Retinal pigment epithelial cell (primary cell): Measurements from ENCODE around the gene TNFRSF13B.
"Not testable (repeated sequence)": the region's sequence is repeated elsewhere in the genome, so short reads cannot be mapped to it uniquely, and the experiment has no call there.

Experiments
- DNase-seq: peaks from one replicate; pipeline ENCODE4 v3.0.0-alpha.2; 2010; ENCODE audit warnings: low read depth
- H3K4me3 ChIP-seq: 2 replicates; pipeline ENCODE4 v1.5.1; 2011; ENCODE audit warnings: mild to moderate bottlenecking, low read length, control low read depth, moderate library complexity
- TF ChIP-seq, protein P1 (sequence below): conservative IDR thresholded peaks from 2 replicates; pipeline ENCODE4 v1.5.1; 2011; ENCODE audit warnings: low read depth, low read length, control low read depth, inconsistent platforms

TNFRSF13B gene

DNA sequence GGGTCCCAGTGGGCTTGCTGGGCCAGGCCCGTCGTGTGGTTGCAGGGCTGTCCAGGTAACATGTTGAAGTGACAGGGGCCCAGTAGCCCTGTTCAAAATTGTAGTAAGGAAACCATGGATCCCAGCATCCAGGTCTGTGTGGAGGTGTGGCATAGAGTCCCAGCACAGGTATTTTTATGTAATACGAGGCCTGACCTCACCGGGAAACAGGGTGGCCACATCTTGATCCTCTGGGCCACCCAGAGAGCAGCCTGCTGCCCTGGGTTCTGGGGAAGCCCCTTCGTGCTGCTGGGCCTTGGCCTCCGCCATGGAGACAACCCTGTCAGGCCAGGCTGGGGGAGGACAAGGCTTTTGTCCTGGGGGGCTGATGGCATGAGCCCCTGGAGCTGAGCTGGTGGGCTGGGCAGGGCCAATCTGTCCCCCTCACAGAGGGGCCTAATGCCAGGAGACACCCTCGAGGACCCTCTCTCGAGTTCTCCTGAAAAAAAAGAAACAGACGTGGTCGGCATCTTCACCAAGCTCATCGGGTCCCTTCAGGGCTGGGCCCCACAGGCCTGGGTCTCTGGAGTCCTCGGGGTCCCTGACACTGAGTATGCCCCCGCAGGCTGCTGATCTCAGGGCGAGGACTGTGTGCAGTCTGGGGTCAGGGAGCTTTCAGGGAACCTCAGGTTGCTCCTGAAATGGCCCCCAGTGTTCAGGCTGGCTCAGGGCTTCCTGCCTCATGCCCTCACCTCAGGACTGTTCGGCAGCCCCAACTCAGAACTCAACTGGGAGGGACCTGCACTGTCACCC is 47.8 kb downstream of the TNFRSF13B start:
- no peak for DNase-seq
- no peak overlapping the region for H3K4me3 ChIP-seq
- TF ChIP-seq, protein P1, sequence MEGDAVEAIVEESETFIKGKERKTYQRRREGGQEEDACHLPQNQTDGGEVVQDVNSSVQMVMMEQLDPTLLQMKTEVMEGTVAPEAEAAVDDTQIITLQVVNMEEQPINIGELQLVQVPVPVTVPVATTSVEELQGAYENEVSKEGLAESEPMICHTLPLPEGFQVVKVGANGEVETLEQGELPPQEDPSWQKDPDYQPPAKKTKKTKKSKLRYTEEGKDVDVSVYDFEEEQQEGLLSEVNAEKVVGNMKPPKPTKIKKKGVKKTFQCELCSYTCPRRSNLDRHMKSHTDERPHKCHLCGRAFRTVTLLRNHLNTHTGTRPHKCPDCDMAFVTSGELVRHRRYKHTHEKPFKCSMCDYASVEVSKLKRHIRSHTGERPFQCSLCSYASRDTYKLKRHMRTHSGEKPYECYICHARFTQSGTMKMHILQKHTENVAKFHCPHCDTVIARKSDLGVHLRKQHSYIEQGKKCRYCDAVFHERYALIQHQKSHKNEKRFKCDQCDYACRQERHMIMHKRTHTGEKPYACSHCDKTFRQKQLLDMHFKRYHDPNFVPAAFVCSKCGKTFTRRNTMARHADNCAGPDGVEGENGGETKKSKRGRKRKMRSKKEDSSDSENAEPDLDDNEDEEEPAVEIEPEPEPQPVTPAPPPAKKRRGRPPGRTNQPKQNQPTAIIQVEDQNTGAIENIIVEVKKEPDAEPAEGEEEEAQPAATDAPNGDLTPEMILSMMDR, result no peak

DNA sequence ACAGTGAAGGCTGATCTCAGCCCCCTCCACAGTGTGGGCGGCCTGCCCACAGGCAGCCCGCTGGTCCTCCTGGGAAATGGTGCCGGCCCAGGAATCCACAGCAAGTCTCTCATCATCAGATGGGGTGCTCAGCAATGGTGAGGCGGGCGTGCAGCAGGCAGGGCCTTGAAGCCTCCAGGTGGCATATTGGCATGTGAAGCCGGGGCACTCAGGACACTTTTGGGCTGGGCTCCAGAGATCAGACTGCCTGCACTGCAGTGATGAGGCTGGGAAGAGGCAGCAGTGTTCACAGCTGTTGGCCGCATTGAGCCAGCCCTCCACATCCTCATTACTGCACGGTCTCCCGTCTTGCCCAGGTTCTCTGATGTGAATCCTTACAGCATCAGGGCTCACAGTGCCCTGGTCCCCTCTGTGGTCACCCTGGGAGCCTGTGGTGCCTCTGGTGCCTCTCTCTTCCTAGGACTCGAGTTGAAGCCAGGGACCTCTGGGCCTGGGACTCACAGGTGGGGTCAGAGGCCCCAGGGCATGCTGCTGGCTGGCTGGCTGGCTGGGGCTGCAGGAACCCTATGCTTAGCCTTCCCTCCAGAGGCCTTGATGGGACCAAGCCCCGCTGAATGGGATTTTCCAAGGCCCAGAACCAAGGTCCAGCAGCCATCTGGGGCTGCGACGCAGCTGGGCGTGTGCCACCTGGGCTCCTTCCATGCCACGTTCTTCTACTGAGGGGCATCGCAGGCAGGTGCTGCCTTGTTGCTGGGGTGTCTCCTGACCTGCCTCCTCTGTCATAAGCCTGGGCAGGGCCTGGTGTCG is 48.6 kb downstream of the TNFRSF13B start:
- no peak overlapping the region for H3K4me3 ChIP-seq
- DNase-seq, result no peak
- TF ChIP-seq, protein P1, result no peak

DNA sequence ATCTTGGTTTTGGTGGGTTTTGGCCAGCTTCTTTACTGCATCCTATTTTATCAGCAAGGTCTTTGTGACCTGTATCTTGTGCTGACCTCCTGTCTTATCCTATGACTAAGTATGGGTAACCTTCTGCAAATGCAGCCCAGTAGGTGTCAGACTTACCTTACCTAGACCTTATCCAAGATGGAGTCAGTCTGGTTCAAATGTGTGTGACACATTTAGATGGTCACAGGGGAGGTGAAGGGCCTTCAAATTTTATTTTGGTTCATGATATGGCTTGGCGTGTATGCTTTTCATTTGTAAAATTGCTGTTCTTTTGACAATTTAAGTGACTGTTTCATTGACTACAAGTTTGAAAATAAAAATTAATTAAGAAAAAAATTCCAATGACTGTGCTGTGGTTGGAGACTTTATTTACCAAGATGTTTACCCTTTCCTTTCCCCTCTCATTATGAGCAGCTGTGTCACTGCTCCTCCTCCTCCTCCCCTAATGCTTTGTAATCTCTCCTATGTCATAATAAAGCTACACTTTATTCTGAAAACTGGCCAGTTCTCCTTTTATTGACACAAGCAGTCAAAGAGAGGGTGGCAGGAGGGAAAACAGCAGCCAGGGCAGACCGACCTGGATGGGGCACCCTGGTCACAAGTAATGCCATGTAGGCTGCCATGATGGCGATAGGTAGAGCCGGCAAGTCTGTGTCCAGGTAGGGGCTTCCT is 49.4 kb downstream of the TNFRSF13B start:
- TF ChIP-seq, protein P1, result peak; percentile 24
- DNase-seq, result no peak
- no peak overlapping the region for H3K4me3 ChIP-seq

DNA sequence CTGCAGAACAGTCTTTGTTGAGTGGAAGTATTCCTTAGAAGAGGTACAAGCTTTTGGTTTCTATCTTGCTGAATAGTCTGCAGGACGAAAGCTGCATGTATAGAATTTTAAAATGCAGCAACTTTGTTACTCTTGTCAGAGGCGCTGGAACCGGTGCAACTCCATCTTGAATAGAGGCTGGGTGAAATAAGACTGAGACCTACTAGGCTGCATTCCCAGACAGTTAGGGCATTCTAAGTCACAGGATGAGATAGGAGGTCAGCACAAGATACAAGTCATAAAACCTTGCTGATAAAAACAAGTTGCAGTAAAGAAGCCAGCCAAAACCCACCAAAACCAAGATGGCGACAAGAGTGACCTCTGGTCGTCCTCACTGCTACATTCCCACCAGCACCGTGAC is 50.5 kb downstream of the TNFRSF13B start:
- H3K4me3 ChIP-seq, DNase-seq: not testable (repeated sequence)

- H3K4me3 ChIP-seq, result no peak overlapping the region
- TF ChIP-seq, protein P1, result no peak
- DNase-seq, result no peak
Observed at GRCh38 chr17:16920628-16921020, 51.3 kb downstream of the TNFRSF13B start.

GRCh38 chr17:16919663-16920627 is 52.0 kb downstream of the TNFRSF13B start:
- H3K4me3 ChIP-seq, result no peak overlapping the region
- no peak for DNase-seq
- TF ChIP-seq, protein P1, result peak; percentile 13
